ENCODE data around the gene ATP8B4.

GRCh38 chr15:50046159-50046558, 72.9 kb downstream of the ATP8B4 start:
- TF ChIP-seq EZH2 (IDR thresholded peaks at IDR 0.05; ENCODE audit: insufficient read depth, poor library complexity, severe bottlenecking) = no peak
- TF ChIP-seq EZH2phosphoT487 (IDR thresholded peaks at IDR 0.05; ENCODE audit: insufficient read depth, low read depth) = no peak

All from GM23248 (cell line).